ENCODE measurements around the gene KIRREL3.

KIRREL3 gene

GRCh38 chr11:126738295-126739031, 262.1 kb downstream of the KIRREL3 start:
- DNase-seq (ENCODE audit: low spot score): no peak

- no peak for DNase-seq (ENCODE audit: low spot score)
Measured at GRCh38 chr11:126736682-126737572, 263.6 kb downstream of the KIRREL3 start.

- no peak for DNase-seq (ENCODE audit: low spot score)
Measured at GRCh38 chr11:126734752-126735151, 265.8 kb downstream of the KIRREL3 start.

- DNase-seq (ENCODE audit: low spot score): no peak
Measured at GRCh38 chr11:126733685-126734084, 266.9 kb downstream of the KIRREL3 start.

GRCh38 chr11:126732981-126733380, 267.6 kb downstream of the KIRREL3 start:
- no peak for DNase-seq (ENCODE audit: low spot score)

GRCh38 chr11:126731576-126732142, 268.9 kb downstream of the KIRREL3 start:
- no peak for DNase-seq (ENCODE audit: low spot score)

- DNase-seq (ENCODE audit: low spot score): no peak
Measured at GRCh38 chr11:126727381-126727780, 273.2 kb downstream of the KIRREL3 start.

- no peak for DNase-seq (ENCODE audit: low spot score)
Measured at GRCh38 chr11:126725521-126725920, 275.0 kb downstream of the KIRREL3 start.

- DNase-seq (ENCODE audit: low spot score): no peak
Measured at GRCh38 chr11:126725043-126725442, 275.5 kb downstream of the KIRREL3 start.

- DNase-seq (ENCODE audit: low spot score): no peak
Measured at GRCh38 chr11:126723665-126724045, 276.9 kb downstream of the KIRREL3 start.

GRCh38 chr11:126722956-126723664, 277.5 kb downstream of the KIRREL3 start:
- DNase-seq (ENCODE audit: low spot score): no peak

GRCh38 chr11:126722006-126722736, 278.4 kb downstream of the KIRREL3 start:
- DNase-seq (ENCODE audit: low spot score): no peak

GRCh38 chr11:126720539-126721235, 279.9 kb downstream of the KIRREL3 start:
- no peak for DNase-seq (ENCODE audit: low spot score)

GRCh38 chr11:126719740-126720139, 280.8 kb downstream of the KIRREL3 start:
- no peak for DNase-seq (ENCODE audit: low spot score)

- no peak for DNase-seq (ENCODE audit: low spot score)
Measured at GRCh38 chr11:126718276-126718675, 282.3 kb downstream of the KIRREL3 start.

GRCh38 chr11:126716456-126717083, 284.0 kb downstream of the KIRREL3 start:
- peak; percentile 5 for DNase-seq (ENCODE audit: low spot score)

GRCh38 chr11:126713806-126714205, 286.8 kb downstream of the KIRREL3 start:
- DNase-seq (ENCODE audit: low spot score): no peak

- no peak for DNase-seq (ENCODE audit: low spot score)
Measured at GRCh38 chr11:126711977-126712625, 288.5 kb downstream of the KIRREL3 start.

GRCh38 chr11:126710804-126711399, 289.7 kb downstream of the KIRREL3 start:
- DNase-seq (ENCODE audit: low spot score): no peak
